Peyer's patch (tissue), 4 donors: ENCODE data around the gene APAF1. TPM values are rescaled to one million over a fixed set of nuclear protein-coding genes. Genes with fewer than 3 reads are reported as not detected.
"Not testable (repeated sequence)": the region's sequence is repeated elsewhere in the genome, so short reads cannot be mapped to it uniquely, and the experiment has no call there.

Source experiments
- DNase-seq, 3 donors: peaks; one replicate each; pipeline ENCODE4 v3.0.0-alpha.2; 2017 to 2019
- H3K27ac ChIP-seq, 4 donors: fragments of 200-600 bp; sonication (generic); one replicate each; pipeline ENCODE4 v1.5.1; 2016 to 2019
- H3K27me3 ChIP-seq, 2 donors: fragments of 200-600 bp; sonication (generic); one replicate each; pipeline ENCODE4 v1.5.1; 2019
- H3K36me3 ChIP-seq, 3 donors: fragments of 200-600 bp; sonication (generic); one replicate each; pipeline ENCODE4 v1.5.1; 2016 to 2019
- H3K4me1 ChIP-seq, 4 donors: fragments of 200-600 bp; sonication (generic); one replicate each; pipeline ENCODE4 v1.5.1; 2016 to 2019
- H3K4me3 ChIP-seq, 4 donors: fragments of 200-600 bp; sonication (generic); 1 replicate in 3 of 4; 2 replicates in 1 of 4; pipeline ENCODE4 v1.5.1; 2016 to 2019; ENCODE audit warnings: mild to moderate bottlenecking in 1 of 4
- H3K9me3 ChIP-seq, 4 donors: fragments of 200-600 bp; sonication (generic); one replicate each; pipeline ENCODE4 v1.5.1; 2016 to 2019; ENCODE audit warnings: mild to moderate bottlenecking in 1 of 4
- CTCF ChIP-seq, 6 experiments: fragments of 450-650 bp in 4 of 6; fragments of 200-600 bp in 2 of 6; sonication (generic) in 1 of 6; IDR thresholded peaks; one replicate each; pipeline ENCODE4 v1.5.1; 2017 to 2019; ENCODE audit warnings: antibody characterized with exemption in 6 of 6, mild to moderate bottlenecking in 3 of 6, moderate library complexity in 1 of 6
- POLR2A ChIP-seq, 2 donors: fragments of 450-650 bp; IDR thresholded peaks; one replicate each; pipeline ENCODE4 v1.5.1; 2017; ENCODE audit warnings: antibody characterized with exemption in 2 of 2, mild to moderate bottlenecking in 2 of 2, moderate library complexity in 2 of 2
- total RNA-seq, 4 donors: library from RNA; depleted of rRNA; stranded (reverse); fragments of >200 nt; gene quantifications; one replicate each; pipeline ENCODE4 v1.1.0, GENCODE V29; 2016

The APAF1 gene
- total RNA-seq, 4 donors from 2014 or later: 14.7 to 28.9 (median 22.7) TPM

- Histone ChIP-seq H3K4me1 (no peaks in the 10 kb centered on the region), H3K4me3 (no peak overlapping the region), H3K27ac (no peak overlapping the region), H3K36me3 (no peaks in the 10 kb centered on the region), H3K27me3 (no peaks in the 10 kb centered on the region), H3K9me3 (no peaks in the 10 kb centered on the region)
- TF ChIP-seq POLR2A (IDR thresholded peaks at IDR 0.05): no peak
- no peak for TF ChIP-seq CTCF (IDR thresholded peaks at IDR 0.05)
- DNase-seq: no peak
These were observed 107.6 kb downstream of the APAF1 start for GRCh38 chr12:98752726-98753125.

- no peak for DNase-seq
- no peak for TF ChIP-seq POLR2A (IDR thresholded peaks at IDR 0.05)
- no peak for TF ChIP-seq CTCF (IDR thresholded peaks at IDR 0.05)
- H3K36me3 ChIP-seq: no peaks in the 10 kb centered on the region
These were observed 109.0 kb downstream of the APAF1 start for GRCh38 chr12:98754095-98754494.

GRCh38 chr12:98755855-98756254 lies 110.8 kb downstream of the APAF1 start:
- H3K27me3 ChIP-seq, H3K4me3 ChIP-seq, DNase-seq, H3K9me3 ChIP-seq, H3K27ac ChIP-seq, H3K4me1 ChIP-seq, H3K36me3 ChIP-seq: not testable (repeated sequence)

More at GRCh38 chr12:98754095-98754494, 109.0 kb downstream of the APAF1 start:
- H3K27ac ChIP-seq: no peak overlapping the region
- no peaks in the 10 kb centered on the region for H3K9me3 ChIP-seq
- H3K4me3 ChIP-seq: no peak overlapping the region
- H3K4me1 ChIP-seq: no peaks in the 10 kb centered on the region
- no peaks in the 10 kb centered on the region for H3K27me3 ChIP-seq

- no peak overlapping the region for H3K27ac ChIP-seq
- TF ChIP-seq POLR2A (IDR thresholded peaks at IDR 0.05) (no peak), CTCF (IDR thresholded peaks at IDR 0.05) (no peak)
- H3K4me1 ChIP-seq: no peaks in the 10 kb centered on the region
- no peaks in the 10 kb centered on the region for H3K9me3 ChIP-seq
- no peaks in the 10 kb centered on the region for H3K27me3 ChIP-seq
- no peak for DNase-seq
- H3K36me3 ChIP-seq: no peaks in the 10 kb centered on the region
- no peak overlapping the region for H3K4me3 ChIP-seq
These were observed 112.4 kb downstream of the APAF1 start for GRCh38 chr12:98757455-98757854.

GRCh38 chr12:98758331-98758730 lies 113.2 kb downstream of the APAF1 start:
- Histone ChIP-seq H3K9me3 (no peaks in the 10 kb centered on the region), H3K4me1 (no peaks in the 10 kb centered on the region), H3K27me3 (no peaks in the 10 kb centered on the region), H3K27ac (no peak overlapping the region), H3K4me3 (no peak overlapping the region), H3K36me3 (no peaks in the 10 kb centered on the region)
- no peak for DNase-seq
- TF ChIP-seq POLR2A (IDR thresholded peaks at IDR 0.05): no peak
- no peak for TF ChIP-seq CTCF (IDR thresholded peaks at IDR 0.05)

GRCh38 chr12:98763656-98764055 lies 118.6 kb downstream of the APAF1 start:
- Histone ChIP-seq H3K36me3 (no peaks in the 10 kb centered on the region), H3K4me3 (no peak overlapping the region), H3K4me1 (no peaks in the 10 kb centered on the region), H3K9me3 (no peaks in the 10 kb centered on the region), H3K27ac (no peak overlapping the region), H3K27me3 (no peaks in the 10 kb centered on the region)
- TF ChIP-seq POLR2A (IDR thresholded peaks at IDR 0.05) (no peak), CTCF (IDR thresholded peaks at IDR 0.05) (no peak)
- DNase-seq: no peak
